MCF 10A (cell line): ENCODE measurements around the gene DGKE. TPM values are rescaled to one million over a fixed set of nuclear protein-coding genes. Genes with fewer than 3 reads are reported as not detected.

Source experiments
- BruUV-seq: library from RNA; stranded (reverse); fragments of 400-500 nt; replicated peaks from 2 replicates; lab custom pipeline; 2021; lab: Mats Ljungman, UMichigan
- CTCF ChIA-PET: fragments of 300-600 bp; sonication (Branson Sonifier 250); formaldehyde crosslinking; extraction: SDS; loops from one replicate; lab custom pipeline; 2021; ENCODE audit warnings: antibody characterized with exemption, inconsistent platforms; lab: Yijun Ruan, JAX
- POLR2A ChIA-PET: fragments of 300-600, 350-650 bp; sonication (Branson Sonifier 250); formaldehyde crosslinking; extraction: SDS; loops from one replicate; lab custom pipeline; 2020; ENCODE audit warnings: antibody characterized with exemption, inconsistent platforms; lab: Yijun Ruan, JAX
- DNase-seq: peaks from one replicate; pipeline ENCODE4 v3.0.0-alpha.2; 2018; ENCODE audit not compliant: unreplicated experiment
- H3K27ac Mint-ChIP-seq: one replicate; pipeline ENCODE4 v1.8.0; 2022; ENCODE audit warnings: mild to moderate bottlenecking, low read depth, mixed read lengths; ENCODE audit not compliant: unreplicated experiment
- H3K27me3 Mint-ChIP-seq: one replicate; pipeline ENCODE4 v1.8.0; 2022; ENCODE audit warnings: mixed read lengths; ENCODE audit not compliant: insufficient read depth, unreplicated experiment
- H3K36me3 Mint-ChIP-seq: one replicate; pipeline ENCODE4 v1.8.0; 2022; ENCODE audit warnings: mild to moderate bottlenecking, moderate library complexity, mixed read lengths; ENCODE audit not compliant: insufficient read depth, unreplicated experiment
- H3K4me1 Mint-ChIP-seq: one replicate; pipeline ENCODE4 v1.8.0; 2022; ENCODE audit warnings: mixed read lengths; ENCODE audit not compliant: insufficient read depth, unreplicated experiment
- H3K4me3 Mint-ChIP-seq: one replicate; pipeline ENCODE4 v1.8.0; 2022; ENCODE audit warnings: mild to moderate bottlenecking, moderate library complexity, mixed read lengths; ENCODE audit not compliant: unreplicated experiment
- H3K9me3 Mint-ChIP-seq: one replicate; pipeline ENCODE4 v1.8.0; 2022; ENCODE audit warnings: mixed read lengths; ENCODE audit not compliant: unreplicated experiment
- intact Hi-C: fragments of 100-400 bp; cut with micrococcal nuclease; formaldehyde crosslinking; loops from 2 replicates; pipeline ENCODE4 v1.14.1; 2022
- total RNA-seq: library from RNA; stranded (reverse); gene quantifications from 2 replicates; pipeline ENCODE4 v1.2.3, GENCODE V29; 2022
- TF ChIP-seq, protein P1 (sequence below): fragments of 200-600 bp; IDR thresholded peaks from one replicate; pipeline ENCODE4 v1.8.0; 2022; ENCODE audit warnings: antibody characterized with exemption, mild to moderate bottlenecking; ENCODE audit not compliant: unreplicated experiment

Gene DGKE
- total RNA-seq, 1 experiment from 2014 or later = 16.5 TPM

DNA sequence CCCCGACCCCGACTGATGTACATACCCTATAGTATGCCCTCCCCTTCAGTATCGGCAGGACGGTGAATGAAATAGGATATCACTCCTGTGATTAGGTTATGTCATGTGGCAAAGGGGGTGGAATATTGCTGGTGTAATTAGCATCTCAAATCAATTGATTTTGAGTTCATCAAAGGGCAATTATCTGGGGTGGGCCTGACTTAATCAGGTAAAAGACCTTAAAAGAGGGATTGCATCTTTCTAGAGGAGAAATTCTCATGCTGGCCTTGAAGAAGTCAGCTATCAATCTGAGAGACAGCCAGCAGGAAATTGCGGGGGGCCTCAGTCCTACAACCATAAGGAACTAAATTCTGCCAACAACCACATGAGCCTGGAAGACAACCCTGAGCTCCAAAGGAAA lies 69.6 kb downstream of the DGKE start:
- ChIA-PET CTCF (interaction anchor here (0.7 to 1.8 kb wide), 2 partner anchors 32 to 152 kb away, joined by 3 to 5 read pairs; no protein-coding TSS in a partner anchor), POLR2A (interaction anchor here (2.2 kb wide), 1 partner anchor 10 kb away, joined by 8 read pairs; the partner anchor contains the start of gene TRIM25)
- Mint-ChIP-seq H3K27me3 (no peaks in the 10 kb centered on the region), H3K27ac (no peak overlapping the region), H3K36me3 (peaks cover 90% of the 10 kb centered on the region), H3K9me3 (no peaks in the 10 kb centered on the region), H3K4me3 (no peak overlapping the region), H3K4me1 (peaks cover 25% of the 10 kb centered on the region)
- TF ChIP-seq, protein P1, sequence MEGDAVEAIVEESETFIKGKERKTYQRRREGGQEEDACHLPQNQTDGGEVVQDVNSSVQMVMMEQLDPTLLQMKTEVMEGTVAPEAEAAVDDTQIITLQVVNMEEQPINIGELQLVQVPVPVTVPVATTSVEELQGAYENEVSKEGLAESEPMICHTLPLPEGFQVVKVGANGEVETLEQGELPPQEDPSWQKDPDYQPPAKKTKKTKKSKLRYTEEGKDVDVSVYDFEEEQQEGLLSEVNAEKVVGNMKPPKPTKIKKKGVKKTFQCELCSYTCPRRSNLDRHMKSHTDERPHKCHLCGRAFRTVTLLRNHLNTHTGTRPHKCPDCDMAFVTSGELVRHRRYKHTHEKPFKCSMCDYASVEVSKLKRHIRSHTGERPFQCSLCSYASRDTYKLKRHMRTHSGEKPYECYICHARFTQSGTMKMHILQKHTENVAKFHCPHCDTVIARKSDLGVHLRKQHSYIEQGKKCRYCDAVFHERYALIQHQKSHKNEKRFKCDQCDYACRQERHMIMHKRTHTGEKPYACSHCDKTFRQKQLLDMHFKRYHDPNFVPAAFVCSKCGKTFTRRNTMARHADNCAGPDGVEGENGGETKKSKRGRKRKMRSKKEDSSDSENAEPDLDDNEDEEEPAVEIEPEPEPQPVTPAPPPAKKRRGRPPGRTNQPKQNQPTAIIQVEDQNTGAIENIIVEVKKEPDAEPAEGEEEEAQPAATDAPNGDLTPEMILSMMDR = no peak
- BruUV-seq = no TSS peak
- intact Hi-C loops = no loop called here
- DNase-seq = no peak

DNA sequence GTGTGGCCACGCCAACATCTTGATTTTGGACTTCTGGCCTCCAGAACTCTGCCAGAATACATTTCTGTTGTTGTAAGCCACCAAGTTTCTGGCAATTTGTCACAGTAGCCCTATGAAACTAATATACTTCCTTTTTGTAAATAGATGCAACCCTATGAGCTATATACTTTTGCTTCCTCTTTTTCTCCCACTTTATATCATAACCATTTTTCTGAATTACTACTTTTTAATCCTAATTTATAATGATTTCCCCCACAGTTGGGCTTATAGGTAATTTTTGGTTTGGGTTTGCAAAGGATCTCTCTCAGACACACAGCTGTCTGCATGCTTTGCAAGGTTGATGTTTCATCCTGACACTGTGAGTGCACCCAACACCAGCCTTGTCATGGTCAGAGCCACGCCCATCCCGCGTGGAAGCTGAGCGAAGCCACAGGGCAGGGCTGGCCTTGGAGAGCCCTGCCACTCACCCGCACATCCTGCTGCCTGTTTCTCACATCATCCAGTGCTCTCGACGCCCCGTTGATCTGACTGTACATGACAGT lies 74.1 kb downstream of the DGKE start:
- Mint-ChIP-seq H3K36me3 (peaks cover 63% of the 10 kb centered on the region), H3K4me1 (peaks cover 23% of the 10 kb centered on the region), H3K9me3 (no peaks in the 10 kb centered on the region), H3K27ac (peak overlapping the region; percentile 72), H3K27me3 (no peaks in the 10 kb centered on the region), H3K4me3 (no peak overlapping the region)
- BruUV-seq = no TSS peak
- ChIA-PET CTCF (interaction anchor here (0.9 to 1.0 kb wide), 3 partner anchors 31 to 104 kb away, joined by 3 to 4 read pairs (median 4); no protein-coding TSS in a partner anchor), POLR2A (interaction anchor here (0.9 to 2.8 kb wide), 4 partner anchors 18 to 122 kb away, joined by 3 to 8 read pairs (median 4); no protein-coding TSS in a partner anchor)
- DNase-seq = no peak
- TF ChIP-seq, protein P1 = no peak
- intact Hi-C loops = no loop called here

DNA sequence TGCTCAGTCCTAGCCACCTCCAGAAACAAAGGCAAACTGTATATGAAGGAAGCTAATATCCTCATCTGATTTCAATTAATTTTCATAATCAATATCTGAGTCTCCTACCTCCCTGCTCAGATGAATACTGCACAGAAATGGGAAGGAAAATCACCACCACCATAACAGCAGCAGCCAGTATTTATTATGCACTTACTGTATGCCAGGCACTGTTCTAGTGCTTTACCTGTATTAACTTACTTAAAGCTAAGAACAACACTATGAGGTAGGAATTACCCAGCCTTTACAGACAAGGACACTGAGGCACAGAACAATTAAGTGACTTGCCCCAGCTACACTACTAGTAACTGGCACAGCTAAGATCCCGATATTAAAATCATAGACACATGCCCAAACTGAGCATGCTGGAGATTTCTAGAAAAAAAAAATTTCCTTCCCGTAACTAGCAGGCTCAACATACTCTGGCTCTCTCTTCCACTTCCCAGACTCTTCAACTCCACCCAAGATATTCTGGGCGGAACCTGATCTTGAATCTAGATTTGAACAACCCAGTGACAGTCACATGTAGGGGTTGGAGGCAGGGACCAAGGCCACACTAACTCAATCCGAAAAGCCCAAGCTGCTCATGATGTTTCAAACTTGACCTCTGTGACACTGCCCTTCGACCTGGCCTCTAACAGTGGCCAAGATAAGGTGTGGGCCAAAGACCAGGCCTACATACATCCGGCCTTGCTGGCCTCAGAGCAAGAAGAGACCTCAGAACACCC lies 76.0 kb downstream of the DGKE start:
- no peaks in the 10 kb centered on the region for H3K27me3 Mint-ChIP-seq
- H3K4me3 Mint-ChIP-seq = peak overlapping the region; percentile 86
- H3K9me3 Mint-ChIP-seq = no peaks in the 10 kb centered on the region
- intact Hi-C loops = no loop called here
- no TSS peak for BruUV-seq
- H3K27ac Mint-ChIP-seq = peak overlapping the region; percentile 51
- DNase-seq = no peak
- H3K4me1 Mint-ChIP-seq = peaks cover 28% of the 10 kb centered on the region
- H3K36me3 Mint-ChIP-seq = peaks cover 48% of the 10 kb centered on the region
- ChIA-PET CTCF (interaction anchor here (0.5 to 1.5 kb wide), 11 partner anchors 8 to 630 kb away, joined by 3 to 5 read pairs (median 3); no protein-coding TSS in a partner anchor), POLR2A (interaction anchor here (0.6 to 2.8 kb wide), 2 partner anchors 20 to 48 kb away, joined by 3 to 8 read pairs; no protein-coding TSS in a partner anchor)
- TF ChIP-seq, protein P1 = no peak
